ENCODE results near the gene CCKAR.

GRCh38 chr4:26529479-26529878 is 39.2 kb upstream of the CCKAR start:
- TF ChIP-seq, protein P1, sequence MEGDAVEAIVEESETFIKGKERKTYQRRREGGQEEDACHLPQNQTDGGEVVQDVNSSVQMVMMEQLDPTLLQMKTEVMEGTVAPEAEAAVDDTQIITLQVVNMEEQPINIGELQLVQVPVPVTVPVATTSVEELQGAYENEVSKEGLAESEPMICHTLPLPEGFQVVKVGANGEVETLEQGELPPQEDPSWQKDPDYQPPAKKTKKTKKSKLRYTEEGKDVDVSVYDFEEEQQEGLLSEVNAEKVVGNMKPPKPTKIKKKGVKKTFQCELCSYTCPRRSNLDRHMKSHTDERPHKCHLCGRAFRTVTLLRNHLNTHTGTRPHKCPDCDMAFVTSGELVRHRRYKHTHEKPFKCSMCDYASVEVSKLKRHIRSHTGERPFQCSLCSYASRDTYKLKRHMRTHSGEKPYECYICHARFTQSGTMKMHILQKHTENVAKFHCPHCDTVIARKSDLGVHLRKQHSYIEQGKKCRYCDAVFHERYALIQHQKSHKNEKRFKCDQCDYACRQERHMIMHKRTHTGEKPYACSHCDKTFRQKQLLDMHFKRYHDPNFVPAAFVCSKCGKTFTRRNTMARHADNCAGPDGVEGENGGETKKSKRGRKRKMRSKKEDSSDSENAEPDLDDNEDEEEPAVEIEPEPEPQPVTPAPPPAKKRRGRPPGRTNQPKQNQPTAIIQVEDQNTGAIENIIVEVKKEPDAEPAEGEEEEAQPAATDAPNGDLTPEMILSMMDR (IDR thresholded peaks at IDR 0.05): no peak
- no peak for TF ChIP-seq POLR2A (IDR thresholded peaks at IDR 0.05)
- TF ChIP-seq EP300 (IDR thresholded peaks at IDR 0.05): no peak
